ENCODE measurements around the gene GOLGA8A.
"Not testable (repeated sequence)": the region's sequence is repeated elsewhere in the genome, so short reads cannot be mapped to it uniquely, and the experiment has no call there.

Gene GOLGA8A, protein sequence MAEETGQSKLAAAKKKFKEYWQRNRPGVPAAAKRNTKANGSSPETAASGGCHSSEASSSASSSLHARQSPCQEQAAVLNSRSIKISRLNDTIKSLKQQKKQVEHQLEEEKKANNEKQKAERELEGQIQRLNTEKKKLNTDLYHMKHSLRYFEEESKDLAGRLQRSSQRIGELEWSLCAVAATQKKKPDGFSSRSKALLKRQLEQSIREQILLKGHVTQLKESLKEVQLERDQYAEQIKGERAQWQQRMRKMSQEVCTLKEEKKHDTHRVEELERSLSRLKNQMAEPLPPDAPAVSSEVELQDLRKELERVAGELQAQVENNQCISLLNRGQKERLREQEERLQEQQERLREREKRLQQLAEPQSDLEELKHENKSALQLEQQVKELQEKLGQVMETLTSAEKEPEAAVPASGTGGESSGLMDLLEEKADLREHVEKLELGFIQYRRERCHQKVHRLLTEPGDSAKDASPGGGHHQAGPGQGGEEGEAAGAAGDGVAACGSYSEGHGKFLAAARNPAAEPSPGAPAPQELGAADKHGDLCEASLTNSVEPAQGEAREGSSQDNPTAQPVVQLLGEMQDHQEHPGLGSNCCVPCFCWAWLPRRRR

GRCh38 chr15:34437687-34438086, at the start of gene GOLGA8A:
GOLGA8A (minus strand) TSS chr15:34437808; CDS start chr15:34389691, 48,117 bp downstream.
- peak; percentile 90 for DNase-seq (ENCODE audit: low spot score)

DNA sequence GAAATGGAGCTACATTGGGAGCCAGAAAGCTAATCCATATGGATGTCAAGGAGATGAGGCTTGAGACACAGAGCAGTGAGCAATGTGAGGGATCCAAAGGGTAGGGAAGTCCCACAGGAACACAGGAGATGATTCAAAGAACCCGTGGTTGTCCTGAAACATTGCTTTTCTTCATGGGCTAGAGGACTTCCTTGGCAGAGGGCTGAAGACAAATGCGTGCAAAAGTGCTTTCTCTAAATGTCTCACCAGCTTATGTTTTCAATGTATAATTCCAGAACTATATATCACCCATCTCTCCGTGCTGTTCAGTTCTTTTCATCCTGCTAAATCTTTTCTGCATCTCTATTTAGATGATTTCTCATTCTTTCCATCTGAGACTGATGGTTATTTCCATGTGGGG, 46.0 kb upstream of the GOLGA8A start:
- no peak for DNase-seq (ENCODE audit: low spot score)

DNA sequence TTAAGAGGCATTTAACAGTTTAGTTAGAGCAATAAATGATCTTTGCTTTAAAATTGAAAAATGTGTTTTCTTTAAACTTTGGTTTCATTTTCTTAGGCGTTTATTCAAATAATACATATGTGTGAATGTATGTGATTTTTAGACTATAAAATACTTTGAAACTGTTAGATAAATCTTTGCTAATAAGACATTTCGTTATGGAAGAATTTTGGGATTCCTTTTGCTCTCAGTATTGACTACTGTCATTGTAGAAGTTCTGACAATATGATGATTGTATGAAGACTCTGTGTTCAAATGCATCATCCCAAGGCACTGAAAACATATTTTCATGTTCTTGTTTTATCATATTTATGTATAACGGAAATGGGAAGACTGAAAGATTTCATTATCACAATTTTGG, 43.8 kb upstream of the GOLGA8A start:
- no peak for DNase-seq (ENCODE audit: low spot score)

- no peak for DNase-seq (ENCODE audit: low spot score)
These were observed 36.2 kb upstream of the GOLGA8A start for GRCh38 chr15:34473840-34474239.

- DNase-seq (ENCODE audit: low spot score), result no peak
These were observed 35.3 kb upstream of the GOLGA8A start for GRCh38 chr15:34472947-34473346.

GRCh38 chr15:34470892-34471291, 33.3 kb upstream of the GOLGA8A start:
- DNase-seq (ENCODE audit: low spot score), result no peak

- no peak for DNase-seq (ENCODE audit: low spot score)
These were observed 32.5 kb upstream of the GOLGA8A start for GRCh38 chr15:34470091-34470490.

DNA sequence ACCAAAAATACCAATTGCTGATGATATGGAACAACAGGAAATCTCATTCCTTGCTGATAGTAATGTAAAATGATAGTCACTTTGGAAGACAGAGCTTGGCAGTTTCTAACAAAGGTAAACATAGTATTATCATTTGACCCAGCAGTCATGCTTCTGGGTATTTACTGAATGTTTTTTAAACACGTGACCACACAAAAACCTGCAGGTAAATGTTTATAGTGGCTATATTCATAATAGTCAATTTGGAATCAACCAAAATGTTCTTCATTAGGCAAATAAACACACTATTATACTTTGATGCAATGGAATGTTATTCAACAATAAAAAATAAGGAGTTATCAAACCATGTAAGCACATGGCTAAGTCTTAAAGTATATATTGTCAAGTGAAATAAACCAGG, 24.1 kb upstream of the GOLGA8A start:
- DNase-seq (ENCODE audit: low spot score), result no peak

GRCh38 chr15:34460451-34460850, 22.8 kb upstream of the GOLGA8A start:
- no peak for DNase-seq (ENCODE audit: low spot score)

DNA sequence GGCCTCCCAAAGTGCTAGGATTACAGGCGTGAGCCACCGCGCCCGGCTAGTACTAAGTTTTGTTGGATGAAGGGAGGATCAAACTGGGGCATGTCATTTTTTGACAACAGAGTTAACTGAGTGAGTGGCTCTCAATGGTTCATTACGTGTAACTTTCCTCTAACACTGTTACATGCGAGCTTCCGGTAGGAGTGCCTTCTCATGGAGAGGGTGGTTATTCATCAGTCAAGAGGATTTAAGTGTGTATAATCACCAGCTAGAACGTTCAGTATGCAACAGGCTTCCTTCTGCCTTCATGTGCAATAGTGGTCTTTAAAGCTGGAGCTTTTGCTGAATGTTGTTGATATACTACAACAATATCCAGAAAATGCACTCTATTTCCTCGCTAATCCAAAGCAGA, 19.1 kb upstream of the GOLGA8A start:
- no peak for DNase-seq (ENCODE audit: low spot score)

GRCh38 chr15:34442891-34443290, 5.3 kb upstream of the GOLGA8A start:
- no peak for DNase-seq (ENCODE audit: low spot score)

DNA sequence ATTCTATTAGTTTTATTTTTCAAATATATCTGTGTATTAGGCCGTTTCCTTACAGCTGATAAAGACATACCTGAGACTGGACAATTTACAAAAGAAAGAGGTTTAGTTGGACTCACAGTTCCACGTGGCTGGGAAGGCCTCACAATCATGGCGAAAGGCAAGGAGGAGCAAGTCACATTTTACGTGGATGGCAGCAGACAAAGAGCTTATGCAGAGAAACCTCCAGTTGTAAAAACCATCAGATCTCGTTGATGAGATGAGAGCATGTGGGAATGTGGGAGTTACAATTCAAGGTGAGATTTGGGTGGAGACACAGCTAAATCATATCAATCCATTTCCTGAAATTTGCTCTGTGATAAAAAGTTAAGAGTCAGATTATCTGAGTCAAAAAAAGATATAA, 2.3 kb upstream of the GOLGA8A start:
- DNase-seq (ENCODE audit: low spot score), result no peak

DNA sequence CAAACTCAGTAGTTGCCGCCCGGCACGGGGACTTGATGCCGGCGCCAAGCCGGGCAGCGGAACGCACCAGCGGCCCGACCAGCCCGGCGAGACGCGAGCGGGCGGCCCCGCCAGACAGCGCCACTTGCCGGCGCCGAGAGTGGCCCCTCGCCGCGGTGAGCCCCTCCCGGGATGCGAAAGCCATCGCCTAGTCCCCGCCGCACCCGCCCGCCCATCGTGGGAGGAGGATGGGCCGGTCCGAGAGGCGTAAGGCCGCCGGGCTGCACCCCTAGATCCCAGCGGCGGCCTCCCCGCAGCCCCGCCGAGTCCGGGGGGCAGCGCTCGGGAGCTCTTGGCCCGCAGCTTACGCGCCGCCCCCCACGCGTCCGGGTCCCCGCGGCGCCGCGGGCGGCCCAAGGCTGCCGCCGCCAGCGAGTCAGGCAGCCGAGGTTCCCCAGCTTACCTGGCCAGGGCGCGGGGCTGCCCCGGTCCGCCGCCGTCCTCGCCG, 609 bp downstream of the GOLGA8A start:
- peak; percentile 67 for DNase-seq (ENCODE audit: low spot score)

DNA sequence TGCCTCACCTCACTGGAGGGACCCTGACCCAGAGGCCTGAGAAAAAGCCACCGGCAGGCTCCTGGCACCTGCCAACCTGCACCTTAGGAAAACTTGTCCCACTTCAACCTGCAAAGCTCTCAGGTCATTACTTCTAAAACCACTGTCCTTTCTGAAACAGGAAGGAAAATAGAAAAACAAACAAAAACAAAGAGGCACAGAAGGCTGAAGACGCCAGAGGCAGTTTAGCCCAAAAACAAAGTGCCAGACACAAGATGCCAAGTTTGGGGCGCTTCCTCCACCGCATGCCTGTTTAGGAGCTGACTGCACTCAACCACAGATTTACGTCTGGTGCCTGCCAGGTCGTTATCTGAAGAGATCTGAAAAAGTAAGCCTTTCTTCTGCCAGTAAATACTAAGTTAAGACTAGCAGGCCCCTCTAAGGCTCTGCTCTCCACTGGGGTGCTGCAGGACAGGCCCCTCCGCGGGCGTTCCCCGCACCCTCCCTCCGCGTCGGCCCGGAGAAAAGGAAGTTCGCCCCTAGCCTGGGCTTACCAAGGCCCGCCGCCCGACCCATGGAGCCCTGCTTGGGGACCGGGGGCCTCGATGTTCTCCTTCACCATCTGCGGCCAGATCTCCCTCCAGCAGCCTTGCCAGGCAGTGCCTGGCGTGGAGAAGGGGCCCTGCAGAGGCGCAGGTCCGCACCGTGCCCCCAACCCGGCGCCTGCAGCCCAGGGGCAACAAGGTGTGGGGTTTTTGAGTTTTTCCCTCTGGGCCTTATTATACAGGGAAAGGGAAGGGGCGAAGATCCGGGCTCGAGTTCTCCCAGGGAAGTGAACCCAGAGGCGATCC, 1.3 kb downstream of the GOLGA8A start:
- peak; percentile 23 for DNase-seq (ENCODE audit: low spot score)

DNA sequence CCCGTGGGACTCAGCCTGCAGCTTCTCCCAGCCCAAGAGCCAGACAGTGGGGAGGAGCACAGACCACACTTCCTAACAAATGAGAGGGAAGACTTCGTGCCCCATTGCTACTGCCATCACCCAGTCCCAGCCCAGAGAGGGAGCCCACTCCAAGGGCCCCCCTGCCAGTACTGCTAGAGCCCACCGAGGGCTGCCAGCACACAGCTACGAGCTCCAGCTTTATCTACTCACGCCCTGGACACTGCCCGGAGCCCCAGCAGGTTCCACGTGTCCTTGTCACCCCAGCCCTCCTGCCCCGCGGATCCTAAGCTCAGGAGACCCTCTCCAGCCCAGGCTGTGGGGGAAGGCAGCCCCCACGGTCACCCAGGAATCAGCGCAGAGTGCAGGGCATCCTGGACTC, 1.9 kb downstream of the GOLGA8A start:
- DNase-seq (ENCODE audit: low spot score), result no peak

DNA sequence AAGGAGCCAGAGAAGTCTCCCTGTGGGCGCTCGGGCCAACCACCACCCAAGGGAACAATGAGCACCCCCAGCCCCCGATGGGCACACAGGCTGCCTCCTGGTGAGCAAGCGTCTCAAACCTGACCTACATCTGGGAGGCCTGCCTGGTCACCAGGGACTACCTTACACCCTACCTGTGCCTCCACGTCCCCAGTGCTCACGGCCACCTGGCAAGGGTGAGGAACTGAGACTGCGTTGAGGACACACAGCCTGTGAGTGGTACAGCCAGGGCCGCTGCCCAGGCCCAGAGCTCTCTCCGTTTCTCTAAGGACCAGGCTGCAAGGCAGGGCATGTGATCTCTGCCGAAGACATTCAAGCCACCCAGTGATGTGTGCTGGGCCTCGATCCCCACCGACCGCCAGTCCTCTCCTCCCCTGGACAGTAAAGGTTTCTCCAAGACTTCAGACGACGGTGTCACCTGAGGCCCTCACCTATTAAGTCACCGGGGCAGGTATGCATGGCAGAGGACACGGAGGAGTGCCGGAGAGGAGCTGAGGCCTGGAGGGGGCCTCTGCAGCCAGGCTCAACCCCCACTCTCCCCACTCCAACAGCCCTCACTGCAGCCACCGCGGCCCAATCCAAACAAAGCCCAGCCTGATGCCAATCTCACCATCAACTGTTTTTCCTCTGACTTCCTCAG, 2.8 kb downstream of the GOLGA8A start:
- no peak for DNase-seq (ENCODE audit: low spot score)

DNA sequence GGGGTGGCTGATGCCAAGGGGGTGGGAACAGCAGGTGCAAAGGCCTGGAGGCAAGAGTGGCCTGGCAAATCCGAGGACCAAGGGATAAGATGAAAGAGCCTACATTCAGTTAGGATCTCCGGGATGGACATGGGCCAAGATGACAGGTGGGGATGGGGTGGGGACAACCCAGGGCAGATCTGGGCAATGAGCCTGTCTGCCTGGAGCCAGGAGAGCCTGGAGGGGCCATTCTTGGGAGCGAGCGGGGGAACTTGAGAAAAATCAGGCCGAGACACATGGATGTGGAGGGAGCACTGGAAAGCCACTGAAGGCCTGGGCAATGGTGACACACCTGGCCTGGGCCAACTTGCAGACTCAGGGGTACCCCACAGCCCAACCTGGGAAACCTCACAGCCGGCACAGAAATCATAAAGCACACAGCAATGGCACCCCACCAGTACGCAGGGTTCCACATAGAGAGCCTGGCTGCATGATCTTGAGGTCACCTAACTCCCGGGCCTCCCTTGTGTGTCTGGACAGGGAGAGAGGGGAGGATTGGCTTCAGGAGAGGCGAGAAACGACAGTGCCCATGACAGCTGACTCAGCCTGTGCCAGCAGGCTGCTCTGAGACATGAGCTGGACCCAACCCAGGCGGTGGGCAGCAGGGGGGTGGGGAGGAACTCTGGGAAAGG, 3.5 kb downstream of the GOLGA8A start:
- DNase-seq (ENCODE audit: low spot score), result not testable (repeated sequence)

GRCh38 chr15:34430642-34431041, 7.0 kb downstream of the GOLGA8A start:
- not testable (repeated sequence) for DNase-seq (ENCODE audit: low spot score)

DNA sequence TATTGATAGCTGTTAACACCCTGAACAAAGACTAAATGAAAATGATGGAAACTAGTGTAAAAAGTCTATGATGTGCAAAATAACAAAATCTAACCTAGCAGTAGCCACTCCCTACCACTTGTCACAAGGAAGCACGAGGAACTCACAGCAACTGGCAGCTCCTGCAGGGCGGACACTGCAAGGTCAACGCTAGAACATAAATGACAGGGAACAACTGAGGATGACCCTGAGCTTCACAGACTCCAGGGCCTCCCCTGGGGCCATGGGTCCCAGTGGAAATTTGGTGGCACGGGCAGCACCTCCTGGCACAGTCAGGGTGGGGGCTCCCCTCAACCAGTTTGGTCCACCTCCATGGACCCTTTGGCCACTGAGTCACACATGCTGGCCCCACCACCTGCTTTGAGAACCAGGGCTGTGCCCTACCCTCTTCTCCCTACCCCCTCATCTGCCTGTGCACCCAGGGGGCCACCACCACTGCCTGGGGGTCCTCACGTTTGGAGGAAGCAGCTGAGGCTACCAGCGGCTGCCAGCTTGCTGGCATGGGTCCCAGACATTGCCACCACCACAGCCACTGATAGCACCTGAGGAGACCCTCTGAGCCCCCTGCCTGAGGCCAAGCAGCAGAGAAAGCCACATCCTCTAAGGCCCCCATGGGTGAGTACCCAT, 14.1 kb downstream of the GOLGA8A start:
- DNase-seq (ENCODE audit: low spot score), result not testable (repeated sequence)

DNA sequence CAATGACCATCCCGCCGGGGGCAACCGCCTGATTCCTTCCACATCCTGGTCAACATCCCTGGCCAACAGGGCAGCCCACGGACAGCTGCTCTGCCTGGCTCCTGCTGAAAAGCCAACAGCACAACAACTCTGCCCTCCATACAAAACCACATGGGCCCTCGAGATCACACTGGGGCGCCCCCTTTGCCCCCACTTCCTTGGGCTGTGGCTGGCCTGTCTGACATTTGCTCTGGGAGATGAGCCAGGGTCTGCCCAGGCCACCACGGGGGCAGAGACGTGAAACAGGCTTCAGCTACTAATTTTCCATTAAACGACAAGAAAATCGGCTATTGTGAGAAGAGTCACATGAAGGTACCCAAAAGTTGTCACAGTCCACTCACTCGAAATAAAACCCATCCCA, 16.7 kb downstream of the GOLGA8A start:
- DNase-seq (ENCODE audit: low spot score), result not testable (repeated sequence)

- DNase-seq (ENCODE audit: low spot score), result not testable (repeated sequence)
These were observed 19.2 kb downstream of the GOLGA8A start for GRCh38 chr15:34418435-34418834.

Measured in AG20443 (cell line).